Measurements from ENCODE around the gene LRMDA. TPM values are rescaled to one million over a fixed set of nuclear protein-coding genes. Genes with fewer than 3 reads are reported as not detected.
A peak's percentile ranks its signal among the peaks of the same experiment; 100 is the strongest.

LRMDA gene
- total RNA-seq, 1 donor from 2014 or later = 17.3 TPM

DNA sequence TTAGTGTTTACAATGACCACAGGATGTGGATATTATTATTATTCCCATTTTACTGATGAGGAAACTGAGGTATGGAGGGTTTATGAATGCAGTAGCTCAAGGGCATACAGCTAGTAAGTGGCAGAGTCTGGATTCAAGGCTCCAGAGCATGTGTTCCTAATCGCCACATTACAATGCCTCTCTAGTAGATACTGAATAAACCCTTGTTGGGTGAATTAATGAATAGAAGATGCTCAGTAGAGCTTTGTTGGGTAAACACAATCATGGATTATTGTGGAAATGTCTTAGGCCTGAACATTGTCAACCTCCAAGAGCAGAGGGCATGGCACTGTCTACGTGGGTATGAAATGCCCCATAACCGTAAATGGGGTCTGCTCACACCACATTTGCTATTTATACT is 545.3 kb downstream of the LRMDA start:
- no peak for DNase-seq (ENCODE audit: low read depth in 2 of 2)

GRCh38 chr10:75977139-75977538 is 545.7 kb downstream of the LRMDA start:
- no peak for DNase-seq (ENCODE audit: low read depth in 2 of 2)

DNA sequence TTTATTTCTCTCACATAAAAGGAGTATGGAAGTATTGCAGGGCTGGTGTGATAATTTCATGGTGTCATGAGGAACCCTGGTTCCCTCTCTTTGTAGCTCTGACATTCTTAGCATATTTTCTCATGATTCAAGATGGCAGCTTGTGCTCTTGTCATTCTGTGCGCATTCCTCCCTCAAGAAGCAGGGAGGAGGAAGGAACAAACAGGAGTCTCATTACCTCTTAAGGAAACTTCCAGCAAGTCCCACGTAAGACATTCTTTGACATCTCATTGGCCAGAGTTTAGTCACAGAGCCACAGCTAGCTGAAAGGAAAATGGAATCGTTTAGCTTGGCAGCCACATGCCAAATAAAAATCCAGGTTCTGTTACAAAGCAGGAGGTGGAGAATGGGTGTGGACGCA is 546.8 kb downstream of the LRMDA start:
- DNase-seq (ENCODE audit: low read depth in 2 of 2) = no peak

DNA sequence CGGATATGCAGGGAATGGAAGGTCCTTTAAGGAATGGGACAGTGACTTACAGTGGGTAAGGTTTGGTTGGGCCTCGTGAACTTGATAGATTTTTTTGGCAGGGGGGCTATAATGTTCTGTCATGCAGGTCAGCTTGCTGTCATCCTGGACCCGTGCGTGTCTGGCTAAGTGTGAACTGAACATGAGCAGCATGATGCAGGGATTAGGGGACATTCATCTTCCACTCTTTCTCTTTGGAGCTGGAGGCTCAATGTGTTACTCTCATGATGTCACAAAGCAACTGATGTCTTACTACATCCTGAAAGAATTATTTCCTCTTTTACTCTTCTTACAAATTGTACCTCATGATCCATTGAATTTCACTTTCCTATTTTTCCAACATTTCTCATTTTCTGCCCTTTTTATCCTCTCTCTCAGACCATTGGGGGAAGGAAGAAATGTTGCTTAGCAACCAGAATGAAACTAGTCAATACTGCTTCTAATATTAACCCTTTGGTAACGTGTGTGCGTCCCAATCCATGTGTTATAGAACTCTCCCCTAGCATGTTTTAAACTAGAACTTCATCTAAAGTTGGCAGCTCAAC is 549.1 kb downstream of the LRMDA start:
- DNase-seq (ENCODE audit: low read depth in 2 of 2) = no peak

DNA sequence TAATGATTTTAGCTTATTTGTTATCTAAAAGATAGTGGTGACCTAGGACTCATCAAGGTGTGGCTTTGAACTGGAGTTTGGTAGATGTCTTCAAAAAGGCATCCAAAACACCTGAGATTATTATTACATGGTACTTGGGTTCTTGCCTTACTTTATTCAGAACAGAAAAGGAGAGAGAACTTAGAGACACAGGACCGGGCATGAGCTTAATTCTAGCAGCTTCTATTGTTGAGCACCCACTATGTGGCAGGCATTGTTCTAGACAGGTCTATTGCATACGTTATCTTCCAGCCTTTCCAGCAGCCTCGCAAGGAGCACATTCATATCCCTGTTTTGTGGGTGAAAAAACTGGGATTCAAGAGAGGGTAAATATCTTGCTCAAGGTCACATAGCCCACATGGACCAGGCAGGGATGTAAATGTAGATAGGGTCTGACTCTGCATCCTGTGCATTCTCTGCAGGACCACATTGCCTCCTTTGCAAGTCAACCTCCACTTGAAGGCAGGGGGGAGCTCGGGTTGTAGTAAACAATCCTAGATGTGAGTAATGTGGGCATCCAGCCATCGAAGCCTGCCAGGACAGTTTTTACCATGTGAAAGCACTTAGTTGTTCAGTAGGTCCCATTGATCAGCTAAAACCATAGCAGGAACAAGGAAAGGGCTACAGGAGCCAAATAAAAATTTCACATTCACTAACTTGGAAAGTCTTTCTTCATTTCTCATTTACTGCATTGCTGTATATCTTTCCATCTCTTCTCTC is 551.4 kb downstream of the LRMDA start:
- no peak for DNase-seq (ENCODE audit: low read depth in 2 of 2)

DNA sequence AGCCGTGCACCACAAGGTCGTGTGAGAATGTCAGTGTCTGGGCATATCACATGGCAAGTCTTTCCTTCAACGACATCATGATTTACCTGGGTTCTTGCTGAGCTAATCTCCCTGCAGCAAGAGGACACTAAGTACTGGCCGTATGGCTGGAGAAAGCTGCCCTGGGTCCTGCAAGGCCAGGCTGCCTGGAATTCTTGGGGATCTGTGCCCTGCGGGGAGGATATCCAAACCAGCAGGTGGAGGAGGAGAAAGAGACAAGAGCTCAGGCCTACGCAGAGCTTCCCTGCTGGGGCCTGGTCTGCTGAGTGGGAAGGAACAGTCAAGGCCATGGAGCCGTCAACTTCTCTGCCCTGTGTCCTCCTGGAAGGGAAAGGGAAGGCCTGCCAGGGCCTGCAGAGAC is 552.6 kb downstream of the LRMDA start:
- DNase-seq (ENCODE audit: low read depth in 2 of 2) = no peak

GRCh38 chr10:75987616-75988015 is 556.2 kb downstream of the LRMDA start:
- peak in 1 of 2 donors; percentile 8 for DNase-seq (ENCODE audit: low read depth in 2 of 2)

DNA sequence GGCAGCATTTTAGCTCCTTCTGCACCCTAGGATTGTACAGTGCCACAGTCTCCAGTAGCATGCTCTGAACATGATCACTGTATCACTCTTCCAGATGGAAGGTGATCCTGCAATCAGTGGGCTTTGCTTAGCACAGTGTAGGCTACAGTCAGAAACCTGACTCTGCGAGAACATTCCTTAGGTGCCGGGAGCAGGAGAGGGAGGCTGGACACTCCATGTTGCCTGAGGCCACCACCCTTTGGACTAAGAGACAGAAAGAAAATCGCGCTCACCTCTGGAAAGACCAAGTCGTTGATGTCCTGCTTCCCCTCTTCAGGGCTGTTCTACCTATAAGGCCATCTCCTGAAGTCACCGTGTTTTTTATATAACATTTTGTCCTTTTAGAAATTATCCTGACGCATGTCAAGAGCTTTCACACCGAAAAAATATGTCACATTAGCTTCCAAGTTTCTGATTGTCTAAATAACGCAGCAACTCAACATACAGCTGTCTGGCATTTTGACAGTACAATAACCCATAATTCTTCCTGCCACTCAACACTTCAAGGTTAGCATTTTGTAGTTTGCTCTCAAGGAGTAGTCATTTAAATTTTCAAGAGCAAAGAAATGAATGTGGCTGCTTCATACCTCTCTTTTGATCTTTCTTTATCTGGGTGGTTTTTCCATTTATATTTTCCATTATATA is 563.1 kb downstream of the LRMDA start:
- no peak for DNase-seq (ENCODE audit: low read depth in 2 of 2)

GRCh38 chr10:75995041-75995430 is 563.6 kb downstream of the LRMDA start:
- DNase-seq (ENCODE audit: low read depth in 2 of 2) = no peak

GRCh38 chr10:75995720-75996119 is 564.3 kb downstream of the LRMDA start:
- DNase-seq (ENCODE audit: low read depth in 2 of 2) = no peak

DNA sequence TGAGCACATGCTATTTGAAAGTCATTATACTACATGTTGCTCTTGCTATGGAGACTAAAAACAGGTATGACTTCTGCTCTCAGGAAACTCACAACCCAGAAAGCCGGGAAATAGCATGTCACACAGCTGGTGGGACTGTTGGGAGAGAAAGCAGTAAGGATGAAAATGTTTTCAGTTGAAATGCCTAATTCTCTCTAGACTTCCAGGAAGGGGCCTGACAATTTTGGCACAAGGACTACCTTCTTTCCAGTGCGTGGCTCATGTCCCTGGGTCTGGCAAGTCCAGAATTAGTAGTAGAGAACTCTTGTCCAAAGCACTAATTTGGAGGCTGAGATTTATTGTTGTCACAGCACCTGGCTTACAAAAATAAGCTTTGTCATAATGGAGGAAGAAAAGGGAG is 567.6 kb downstream of the LRMDA start:
- no peak for DNase-seq (ENCODE audit: low read depth in 2 of 2)

GRCh38 chr10:75999515-76000209 is 568.2 kb downstream of the LRMDA start:
- DNase-seq (ENCODE audit: low read depth in 2 of 2) = no peak

- DNase-seq (ENCODE audit: low read depth in 2 of 2) = no peak
These were observed 569.1 kb downstream of the LRMDA start for GRCh38 chr10:76000550-76000949.

DNA sequence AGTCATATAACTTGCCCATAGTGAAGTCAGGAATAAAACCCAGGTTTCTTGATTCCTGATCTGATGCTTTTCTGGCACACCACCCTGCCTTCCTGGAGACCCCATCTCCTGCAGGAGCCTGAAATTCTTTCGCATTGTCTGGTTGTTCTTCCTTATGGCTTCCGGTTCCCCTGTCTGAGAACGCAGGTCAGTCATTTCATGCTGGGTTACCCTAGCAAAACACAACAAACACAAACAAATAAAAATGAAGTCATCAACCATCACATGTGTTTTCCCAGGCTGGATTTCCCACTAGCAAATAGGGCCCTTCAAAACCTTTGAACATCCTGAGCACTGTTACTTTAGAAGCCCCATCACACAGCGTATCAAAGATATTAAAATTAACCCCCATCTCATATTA is 569.6 kb downstream of the LRMDA start:
- DNase-seq (ENCODE audit: low read depth in 2 of 2) = peak in 1 of 2 donors; percentile 23

GRCh38 chr10:76001461-76001860 is 570.0 kb downstream of the LRMDA start:
- no peak for DNase-seq (ENCODE audit: low read depth in 2 of 2)

GRCh38 chr10:76002262-76002854 is 570.9 kb downstream of the LRMDA start:
- no peak for DNase-seq (ENCODE audit: low read depth in 2 of 2)

GRCh38 chr10:76007667-76008181 is 576.3 kb downstream of the LRMDA start:
- no peak for DNase-seq (ENCODE audit: low read depth in 2 of 2)

- no peak for DNase-seq (ENCODE audit: low read depth in 2 of 2)
These were observed 578.1 kb downstream of the LRMDA start for GRCh38 chr10:76009531-76009930.

DNA sequence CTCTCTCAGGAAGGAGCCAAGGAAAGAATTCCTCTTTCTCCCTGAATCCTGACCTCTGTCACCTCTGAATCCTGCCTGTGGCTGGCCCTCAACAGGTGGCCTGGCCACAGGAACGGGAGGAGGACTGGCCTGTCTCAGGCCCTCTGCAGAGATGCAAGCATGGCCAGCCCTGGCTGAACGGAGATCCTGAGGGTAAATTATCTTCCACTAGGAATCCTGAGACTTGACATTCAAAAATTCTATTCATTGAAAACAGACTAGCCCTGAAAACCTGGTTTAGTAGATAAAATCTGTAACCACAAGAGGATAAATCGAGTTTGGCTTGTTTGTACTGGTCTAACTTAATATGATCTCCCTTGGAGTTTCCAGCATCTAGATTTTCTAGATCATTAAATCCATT is 579.3 kb downstream of the LRMDA start:
- no peak for DNase-seq (ENCODE audit: low read depth in 2 of 2)

DNA sequence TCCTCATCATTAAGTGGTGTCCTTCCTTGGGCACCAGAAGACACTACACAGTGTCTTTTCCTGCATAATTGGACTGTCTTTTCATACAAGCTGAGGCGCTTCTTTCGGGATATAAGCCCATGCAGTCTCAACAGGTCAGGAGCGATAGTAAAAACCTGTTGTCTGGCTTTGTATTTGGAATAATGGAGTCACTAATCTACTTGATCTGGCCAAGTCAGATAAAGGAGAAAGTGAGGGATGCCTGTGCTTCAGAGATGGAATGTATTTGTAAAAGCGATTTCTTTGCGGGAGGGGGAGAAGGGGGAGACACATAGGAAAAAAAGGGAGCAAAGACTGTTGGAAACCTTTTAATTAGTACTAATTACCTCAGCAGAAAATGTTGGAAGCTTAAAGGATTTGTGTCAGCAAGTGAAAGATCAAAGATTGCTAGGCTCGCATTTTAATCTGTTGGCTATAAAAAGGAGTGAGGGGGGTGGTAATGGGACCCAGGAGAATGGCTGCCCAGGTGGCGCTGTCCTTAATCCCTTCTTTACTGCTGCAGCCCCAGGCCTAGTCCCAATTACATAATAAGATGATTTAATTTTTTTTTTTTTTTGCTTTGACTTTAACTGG is 581.4 kb downstream of the LRMDA start:
- DNase-seq (ENCODE audit: low read depth in 2 of 2) = no peak

DNA sequence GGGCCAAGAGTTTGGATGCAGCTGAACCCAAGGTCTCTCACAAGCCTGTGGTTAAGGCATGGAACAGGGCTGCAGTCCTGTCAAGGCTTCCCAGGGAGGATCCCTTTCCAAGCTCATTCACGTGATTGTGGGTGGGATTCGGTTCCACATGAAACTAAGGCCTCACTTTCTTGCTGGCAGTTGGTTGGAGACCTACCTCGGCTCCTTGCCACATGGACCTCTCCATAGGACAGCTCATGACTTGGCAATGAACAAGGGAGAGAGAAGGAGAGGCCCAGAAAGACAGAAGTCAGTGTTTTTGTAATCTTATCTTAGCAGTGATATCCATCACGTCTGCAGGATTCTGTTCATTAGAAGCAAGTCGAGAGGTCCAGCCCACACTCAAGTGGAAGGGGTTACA is 583.8 kb downstream of the LRMDA start:
- DNase-seq (ENCODE audit: low read depth in 2 of 2) = no peak

Data from lung microvascular endothelial cell (primary cell).